A673 (cell line): ENCODE data around the gene SCYL3. TPM values are rescaled to one million over a fixed set of nuclear protein-coding genes. Genes with fewer than 3 reads are reported as not detected.
"Not testable (repeated sequence)": the region's sequence is repeated elsewhere in the genome, so short reads cannot be mapped to it uniquely, and the experiment has no call there.

ENCODE experiments used
- BruUV-seq: library from RNA; stranded (reverse); fragments of 400-500 nt; replicated peaks from 2 replicates; lab custom pipeline; 2021; lab: Mats Ljungman, UMichigan
- CTCF ChIA-PET: fragments of 300-600 bp; sonication (Branson Sonifier 250); formaldehyde crosslinking; loops from one replicate; lab custom pipeline; 2022; ENCODE audit warnings: antibody characterized with exemption; lab: Charles Lee
- POLR2A ChIA-PET: fragments of 300-600 bp; sonication (Branson Sonifier 250); formaldehyde crosslinking; loops from one replicate; lab custom pipeline; 2022; ENCODE audit warnings: antibody characterized with exemption; ENCODE audit not compliant: low non-redundant PET; lab: Charles Lee
- DNase-seq: peaks from one replicate; pipeline ENCODE4 v3.0.0-alpha.2; 2015; ENCODE audit warnings: low spot score
- H3K27ac ChIP-seq: fragments of 200-600 bp; sonication (generic); 2 replicates; pipeline ENCODE4 v1.5.1; 2016; ENCODE audit warnings: mixed run types, low read depth, mild to moderate bottlenecking, mixed read lengths, antibody characterized with exemption, low read length; ENCODE audit not compliant: poor library complexity, severe bottlenecking
- H3K27me3 ChIP-seq: fragments of 200-600 bp; sonication (generic); replicated peaks from 2 replicates; pipeline ENCODE4 v1.6.1; 2017; ENCODE audit warnings: mixed run types, low read depth, mild to moderate bottlenecking, mixed read lengths, antibody characterized with exemption, low read length; ENCODE audit not compliant: insufficient read depth, poor library complexity
- H3K36me3 ChIP-seq: fragments of 200-600 bp; sonication (generic); 2 replicates; pipeline ENCODE4 v1.6.1; 2016; ENCODE audit warnings: mixed run types, mild to moderate bottlenecking, mixed read lengths, antibody characterized with exemption, low read length; ENCODE audit not compliant: insufficient read depth, poor library complexity, severe bottlenecking
- H3K4me1 ChIP-seq: fragments of 200-600 bp; sonication (generic); 2 replicates; pipeline ENCODE4 v1.6.1; 2017; ENCODE audit warnings: mixed run types, mild to moderate bottlenecking, mixed read lengths, antibody characterized with exemption, low read length; ENCODE audit not compliant: insufficient read depth, poor library complexity, severe bottlenecking
- H3K4me3 ChIP-seq: fragments of 200-600 bp; sonication (generic); 2 replicates; pipeline ENCODE4 v1.5.1; 2016; ENCODE audit warnings: low read depth, mixed run types, mild to moderate bottlenecking, mixed read lengths, low read length; ENCODE audit not compliant: poor library complexity, severe bottlenecking
- H3K9me3 ChIP-seq: fragments of 200-600 bp; sonication (generic); 2 replicates; pipeline ENCODE4 v1.6.1; 2016; ENCODE audit warnings: mixed run types, low read depth, mild to moderate bottlenecking, mixed read lengths, antibody characterized with exemption, low read length; ENCODE audit not compliant: poor library complexity, severe bottlenecking
- EZH2 ChIP-seq: fragments of 200-600 bp; sonication (generic); IDR thresholded peaks from 2 replicates; pipeline ENCODE4 v1.6.1; 2017; ENCODE audit warnings: borderline replicate concordance, low read depth, mild to moderate bottlenecking, mixed read lengths, antibody characterized with exemption, low read length; ENCODE audit not compliant: poor library complexity, severe bottlenecking
- intact Hi-C: fragments of 100-400 bp; cut with micrococcal nuclease; formaldehyde crosslinking; loops from one replicate; pipeline ENCODE4 v1.10.0; 2022; ENCODE audit not compliant: unreplicated experiment
- total RNA-seq: library from RNA; stranded (reverse); gene quantifications from 2 replicates; pipeline ENCODE4 v1.2.3, GENCODE V29; 2021
- TF ChIP-seq, protein P1 (sequence below): fragments of 300-800, 200-600 bp; sonication (generic); conservative IDR thresholded peaks from 2 replicates; pipeline ENCODE4 v1.5.1; 2017; ENCODE audit warnings: low read depth, mild to moderate bottlenecking, antibody characterized with exemption, low read length, moderate library complexity, mixed read lengths

The SCYL3 gene
- total RNA-seq, 1 experiment from 2014 or later, result 5.3 TPM

DNA sequence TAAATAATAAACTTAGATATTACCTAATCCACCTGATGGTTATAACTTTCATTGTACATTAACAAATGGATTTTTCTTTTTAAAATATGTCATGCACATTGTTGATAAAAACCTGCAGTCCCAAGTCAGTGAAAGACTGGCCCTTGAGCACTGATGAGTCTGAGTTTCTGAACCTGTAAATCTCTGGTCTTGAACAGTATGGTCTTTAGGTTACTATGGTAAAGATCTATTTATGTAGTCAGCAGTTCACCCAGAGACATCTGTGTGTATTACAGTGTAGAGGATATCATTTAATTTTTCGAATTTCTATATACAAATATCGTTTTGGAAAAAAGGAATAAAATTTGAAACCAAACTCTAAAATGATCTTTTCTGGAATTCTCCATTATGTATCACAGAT is 30.4 kb upstream of the SCYL3 start:
- intact Hi-C loops, result loop anchor here (10.0 kb wide), 2 partner anchors 511 to 761 kb away; no protein-coding TSS in a partner anchor
- Histone ChIP-seq H3K27me3 (no peaks in the 10 kb centered on the region), H3K4me1 (no peaks in the 10 kb centered on the region), H3K27ac (no peak overlapping the region), H3K4me3 (no peak overlapping the region), H3K9me3 (no peaks in the 10 kb centered on the region), H3K36me3 (no peaks in the 10 kb centered on the region)
- TF ChIP-seq, protein P1, sequence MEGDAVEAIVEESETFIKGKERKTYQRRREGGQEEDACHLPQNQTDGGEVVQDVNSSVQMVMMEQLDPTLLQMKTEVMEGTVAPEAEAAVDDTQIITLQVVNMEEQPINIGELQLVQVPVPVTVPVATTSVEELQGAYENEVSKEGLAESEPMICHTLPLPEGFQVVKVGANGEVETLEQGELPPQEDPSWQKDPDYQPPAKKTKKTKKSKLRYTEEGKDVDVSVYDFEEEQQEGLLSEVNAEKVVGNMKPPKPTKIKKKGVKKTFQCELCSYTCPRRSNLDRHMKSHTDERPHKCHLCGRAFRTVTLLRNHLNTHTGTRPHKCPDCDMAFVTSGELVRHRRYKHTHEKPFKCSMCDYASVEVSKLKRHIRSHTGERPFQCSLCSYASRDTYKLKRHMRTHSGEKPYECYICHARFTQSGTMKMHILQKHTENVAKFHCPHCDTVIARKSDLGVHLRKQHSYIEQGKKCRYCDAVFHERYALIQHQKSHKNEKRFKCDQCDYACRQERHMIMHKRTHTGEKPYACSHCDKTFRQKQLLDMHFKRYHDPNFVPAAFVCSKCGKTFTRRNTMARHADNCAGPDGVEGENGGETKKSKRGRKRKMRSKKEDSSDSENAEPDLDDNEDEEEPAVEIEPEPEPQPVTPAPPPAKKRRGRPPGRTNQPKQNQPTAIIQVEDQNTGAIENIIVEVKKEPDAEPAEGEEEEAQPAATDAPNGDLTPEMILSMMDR, result no peak
- TF ChIP-seq EZH2, result no peak
- DNase-seq, result no peak
- POLR2A ChIA-PET, result no interaction called here
- no TSS peak for BruUV-seq
- CTCF ChIA-PET, result no interaction called here

- H3K4me3 ChIP-seq, result no peak overlapping the region
- H3K4me1 ChIP-seq, result no peaks in the 10 kb centered on the region
- DNase-seq, result no peak
- no peaks in the 10 kb centered on the region for H3K27me3 ChIP-seq
- intact Hi-C loops, result loop anchor here (10.0 kb wide), 2 partner anchors 514 to 764 kb away; no protein-coding TSS in a partner anchor
- no TSS peak for BruUV-seq
- H3K9me3 ChIP-seq, result no peaks in the 10 kb centered on the region
- ChIA-PET POLR2A (no interaction called here), CTCF (interaction anchor here (0.5 kb wide), 1 partner anchor 28 kb away, joined by 4 read pairs; no protein-coding TSS in a partner anchor)
- no peak for TF ChIP-seq EZH2
- TF ChIP-seq, protein P1, result no peak
- no peaks in the 10 kb centered on the region for H3K36me3 ChIP-seq
- no peak overlapping the region for H3K27ac ChIP-seq
These were observed 27.4 kb upstream of the SCYL3 start for GRCh38 chr1:169921080-169921479.

GRCh38 chr1:169918927-169919326 is 25.2 kb upstream of the SCYL3 start:
- no TSS peak for BruUV-seq
- TF ChIP-seq, protein P1, result no peak
- no peak for TF ChIP-seq EZH2
- POLR2A ChIA-PET, result no interaction called here

GRCh38 chr1:169918220-169918619 is 24.5 kb upstream of the SCYL3 start:
- BruUV-seq, H3K4me3 ChIP-seq, POLR2A ChIA-PET, H3K4me1 ChIP-seq, CTCF ChIA-PET, H3K27me3 ChIP-seq, DNase-seq, H3K9me3 ChIP-seq, H3K27ac ChIP-seq, intact Hi-C loops, H3K36me3 ChIP-seq: not testable (repeated sequence)

More at GRCh38 chr1:169918927-169919326, 25.2 kb upstream of the SCYL3 start:
- H3K4me3 ChIP-seq, result no peak overlapping the region
- DNase-seq, result no peak
- CTCF ChIA-PET, result no interaction called here
- no peaks in the 10 kb centered on the region for H3K9me3 ChIP-seq
- H3K27me3 ChIP-seq, result no peaks in the 10 kb centered on the region
- H3K27ac ChIP-seq, result no peak overlapping the region
- no peaks in the 10 kb centered on the region for H3K36me3 ChIP-seq
- no peaks in the 10 kb centered on the region for H3K4me1 ChIP-seq
- intact Hi-C loops, result no loop called here
